ENCODE results near the gene FBRS.
"Not testable (repeated sequence)": the region's sequence is repeated elsewhere in the genome, so short reads cannot be mapped to it uniquely, and the experiment has no call there.

Gene FBRS

GRCh38 chr16:30665830-30666190 is 7.6 kb downstream of the FBRS start:
- no peak for DNase-seq

GRCh38 chr16:30666681-30667080 is 8.4 kb downstream of the FBRS start:
- no peak for DNase-seq

GRCh38 chr16:30667361-30667905 is 9.2 kb downstream of the FBRS start:
- no peak for DNase-seq

GRCh38 chr16:30668393-30668792 is 10.2 kb downstream of the FBRS start:
- DNase-seq: no peak

GRCh38 chr16:30669026-30669902 is 11.0 kb downstream of the FBRS start:
- DNase-seq: no peak

- no peak for DNase-seq
Observed at GRCh38 chr16:30669903-30670824, 11.9 kb downstream of the FBRS start.

GRCh38 chr16:30675143-30675542 is 16.9 kb downstream of the FBRS start:
- no peak for DNase-seq

- DNase-seq: no peak
Observed at GRCh38 chr16:30677931-30678585, 19.8 kb downstream of the FBRS start.

- DNase-seq: peak; percentile 62
Observed at GRCh38 chr16:30678586-30678970, 20.3 kb downstream of the FBRS start.

- no peak for DNase-seq
Observed at GRCh38 chr16:30680326-30680725, 22.1 kb downstream of the FBRS start.

- no peak for DNase-seq
Observed at GRCh38 chr16:30688701-30689100, 30.5 kb downstream of the FBRS start.

- peak; percentile 53 for DNase-seq
Observed at GRCh38 chr16:30691907-30692306, 33.7 kb downstream of the FBRS start.

GRCh38 chr16:30692396-30693064 is 34.3 kb downstream of the FBRS start:
- peak; percentile 26 for DNase-seq

- DNase-seq: no peak
Observed at GRCh38 chr16:30694926-30695693, 36.9 kb downstream of the FBRS start.

- DNase-seq: not testable (repeated sequence)
Observed at GRCh38 chr16:30696646-30697045, 38.4 kb downstream of the FBRS start.

GRCh38 chr16:30697264-30698138 is 39.3 kb downstream of the FBRS start:
- DNase-seq: no peak

- DNase-seq: peak; percentile 99
Observed at GRCh38 chr16:30698139-30698815, 40.0 kb downstream of the FBRS start.

GRCh38 chr16:30698816-30699614 is 40.8 kb downstream of the FBRS start, which contains the start of gene SRCAP:
Gene SRCAP, plus strand, starts transcription at chr16:30699171. Its CDS starts 1,654 bp downstream, at chr16:30700825.
- peak; percentile 94 for DNase-seq

GRCh38 chr16:30699615-30700099 is 41.4 kb downstream of the FBRS start:
- DNase-seq: no peak
